HG03039 (cell line): ENCODE measurements around the gene PTRH1.
"Not testable (repeated sequence)": the region's sequence is repeated elsewhere in the genome, so short reads cannot be mapped to it uniquely, and the experiment has no call there.

Source experiments
- ATAC-seq: cut with Tn5 transposase; IDR thresholded peaks from one replicate; pipeline ENCODE4 v1.9.1; 2021; ENCODE audit warnings: mild to moderate bottlenecking, moderate library complexity; ENCODE audit not compliant: unreplicated experiment

The PTRH1 gene, protein sequence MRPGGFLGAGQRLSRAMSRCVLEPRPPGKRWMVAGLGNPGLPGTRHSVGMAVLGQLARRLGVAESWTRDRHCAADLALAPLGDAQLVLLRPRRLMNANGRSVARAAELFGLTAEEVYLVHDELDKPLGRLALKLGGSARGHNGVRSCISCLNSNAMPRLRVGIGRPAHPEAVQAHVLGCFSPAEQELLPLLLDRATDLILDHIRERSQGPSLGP

DNA sequence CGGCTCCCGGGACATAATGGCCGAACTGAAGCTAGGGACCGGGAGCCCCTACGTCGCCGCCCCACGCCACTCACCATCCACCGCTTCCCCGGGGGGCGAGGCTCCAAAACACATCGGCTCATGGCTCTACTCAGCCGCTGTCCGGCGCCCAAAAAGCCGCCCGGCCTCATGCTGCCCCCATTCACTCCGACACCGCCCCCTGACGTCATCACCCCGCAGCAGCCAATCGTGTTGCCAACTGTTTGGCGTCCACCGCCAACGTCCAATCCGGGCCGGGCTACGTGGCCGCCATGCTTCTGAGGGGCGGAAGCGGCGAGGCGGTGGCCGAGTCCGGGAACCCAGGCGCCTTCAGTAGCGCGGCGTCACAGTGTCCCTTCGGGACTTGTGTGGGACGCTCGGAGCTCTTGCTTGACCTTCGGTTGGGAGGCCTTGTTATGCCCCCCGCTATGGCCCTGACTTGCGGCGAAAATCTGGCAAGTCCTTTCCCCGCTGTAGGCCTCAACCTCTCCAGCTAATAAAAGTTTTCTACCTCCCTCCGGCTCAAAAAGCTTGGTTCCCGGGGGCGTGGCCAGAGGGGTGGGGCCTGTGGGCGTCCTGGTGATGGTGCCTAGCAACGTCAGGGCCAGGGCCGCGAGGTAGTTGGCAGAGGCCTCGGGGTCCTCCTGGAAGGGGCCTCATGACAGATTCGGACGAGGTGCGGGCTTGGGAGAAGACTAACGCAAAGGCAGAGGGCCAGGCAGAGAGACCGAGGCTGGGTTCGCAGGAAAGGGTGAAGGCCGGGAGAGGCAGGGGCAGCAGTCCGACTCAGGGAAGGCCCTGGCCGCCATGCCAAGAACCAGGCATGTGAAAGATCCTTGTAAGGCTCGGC is at the start of gene PTRH1, which contains the start of gene TTC16:
Gene PTRH1, minus strand, starts transcription at position 194 of the 868 bp plus-strand sequence. Its CDS starts 24 bp downstream, at position 170.
Gene TTC16, plus strand, starts transcription at position 610 of the 868 bp plus-strand sequence. Its CDS starts 67 bp downstream, at position 677.
- peak; percentile 89 for ATAC-seq

DNA sequence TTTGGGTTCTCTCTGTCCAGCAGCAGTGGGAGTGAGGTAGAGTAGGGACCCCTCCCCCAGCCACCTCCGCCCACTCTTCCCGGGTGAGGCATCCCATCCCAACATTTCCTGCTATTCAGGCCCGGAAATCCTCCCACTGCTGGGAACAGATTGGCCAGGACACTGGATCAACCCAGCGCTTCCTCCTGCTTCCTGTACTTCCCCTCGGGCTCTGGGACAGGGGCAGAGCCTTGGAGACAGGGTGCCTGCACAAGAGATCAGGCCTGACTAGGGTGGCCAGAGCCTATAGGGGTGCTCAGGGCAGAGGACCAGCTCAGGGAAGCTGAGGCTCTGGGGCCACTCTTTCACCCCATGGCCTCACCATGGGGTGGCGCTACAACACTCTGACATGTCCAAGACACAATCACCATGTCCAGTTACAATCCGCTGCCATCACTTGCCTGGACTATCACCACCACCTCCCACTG is 48.5 kb upstream of the PTRH1 start:
- ATAC-seq, result no peak

DNA sequence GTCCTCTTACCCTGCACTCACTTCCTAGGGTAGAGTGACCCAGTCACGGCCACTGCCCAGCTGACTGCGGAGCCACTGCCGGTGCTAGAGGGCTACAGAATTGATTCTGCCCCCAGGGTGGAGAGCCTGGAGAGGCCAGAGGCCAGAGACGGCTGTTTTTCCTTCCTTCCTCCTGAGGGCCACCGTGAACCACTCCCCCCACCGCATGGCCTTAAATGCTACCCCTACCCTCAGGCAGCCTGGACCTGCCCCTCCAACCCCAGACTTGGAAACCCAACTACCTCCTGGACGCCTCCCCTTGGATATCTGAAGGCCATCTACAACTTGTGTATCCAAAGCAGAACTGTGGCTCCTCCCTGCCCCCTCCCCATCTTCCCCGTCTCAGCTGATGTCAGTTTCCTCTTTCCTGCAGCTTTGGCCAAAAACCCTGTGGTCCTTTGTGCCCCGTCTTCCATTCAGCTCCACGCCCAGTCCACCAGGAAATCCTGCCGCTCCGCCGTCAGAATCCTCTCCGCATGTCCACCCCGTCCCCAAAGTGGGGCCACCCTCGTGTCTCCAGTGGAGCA is 46.7 kb upstream of the PTRH1 start:
- ATAC-seq, result no peak

DNA sequence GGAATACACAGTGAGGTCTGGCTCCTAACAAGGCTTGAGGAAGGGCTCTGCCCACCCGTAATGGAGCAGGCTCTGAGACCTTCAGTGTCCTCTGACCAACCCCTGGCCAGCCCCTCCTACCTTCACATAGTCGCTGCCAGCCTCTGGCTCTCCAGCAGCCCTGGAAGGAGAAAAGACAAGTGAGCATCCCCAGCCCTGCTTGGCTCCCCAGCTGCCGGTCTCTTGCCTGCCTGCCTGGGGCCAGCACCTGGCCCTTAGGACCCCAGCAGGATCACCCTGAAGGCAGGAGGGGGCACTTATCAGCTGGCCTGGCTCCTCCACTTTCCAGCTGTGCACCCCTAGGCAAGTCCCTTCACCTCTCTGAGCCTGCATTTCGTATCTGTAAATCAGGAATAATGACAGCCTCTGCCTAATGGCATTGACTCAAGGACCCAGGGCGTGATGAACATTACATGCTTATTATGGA is 46.1 kb upstream of the PTRH1 start:
- no peak for ATAC-seq

DNA sequence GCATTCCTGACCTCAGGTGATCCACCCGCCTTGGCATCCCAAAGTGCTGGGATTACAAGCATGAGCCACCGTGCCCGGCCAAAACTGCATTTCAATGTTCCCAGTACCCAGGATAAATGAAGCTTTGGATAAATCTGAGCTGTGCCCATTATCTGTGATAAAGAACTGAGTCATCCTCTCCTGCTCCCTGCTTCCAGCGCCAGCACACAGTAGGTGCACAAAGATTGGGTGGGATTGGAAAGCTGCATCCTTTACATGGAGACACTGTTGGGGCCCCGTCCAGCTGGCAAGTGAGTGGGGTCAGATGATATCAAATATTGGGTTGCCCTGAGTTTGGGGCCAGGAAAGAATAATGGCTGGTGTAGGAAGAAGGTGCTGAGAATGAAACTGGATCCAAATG is 45.6 kb upstream of the PTRH1 start:
- no peak for ATAC-seq

DNA sequence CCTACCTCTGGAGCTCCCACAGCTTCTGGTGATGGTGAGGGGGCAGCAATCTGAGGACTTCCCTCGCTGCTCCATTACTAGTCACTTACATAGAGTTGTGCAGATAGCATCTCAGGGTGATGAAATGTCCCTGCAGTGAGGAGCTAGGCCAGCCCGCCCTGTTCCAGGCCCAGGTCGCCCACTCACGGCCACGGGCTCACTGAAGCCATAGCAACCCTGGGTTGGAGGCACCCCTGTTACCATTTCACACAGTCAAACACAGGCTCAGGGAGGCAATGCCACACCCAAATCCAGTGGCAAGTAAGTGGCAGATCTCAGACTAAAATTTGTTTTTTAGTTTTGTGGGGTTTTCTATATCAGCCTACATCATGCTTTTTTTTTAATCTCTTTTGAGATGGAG is 43.4 kb upstream of the PTRH1 start:
- no peak for ATAC-seq

DNA sequence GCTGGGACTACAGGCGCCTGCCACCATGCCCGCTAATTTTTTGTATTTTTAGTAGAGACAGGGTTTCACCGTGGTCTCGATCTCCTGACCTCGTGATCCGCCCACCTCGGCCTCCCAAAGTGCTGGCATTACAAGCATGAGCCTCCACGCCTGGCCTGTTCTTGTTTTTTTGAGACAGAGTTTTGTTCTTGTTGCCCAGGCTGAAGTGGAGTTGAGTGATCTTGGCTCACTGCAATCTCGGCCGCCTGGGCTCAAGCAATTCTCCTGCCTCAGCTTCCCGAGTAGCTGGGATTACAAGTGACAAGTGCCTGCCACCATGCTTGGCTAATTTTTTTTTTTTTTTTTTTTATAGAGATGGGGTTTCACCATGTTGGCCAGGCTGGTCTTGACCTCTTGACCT is 41.3 kb upstream of the PTRH1 start:
- ATAC-seq, result not testable (repeated sequence)

DNA sequence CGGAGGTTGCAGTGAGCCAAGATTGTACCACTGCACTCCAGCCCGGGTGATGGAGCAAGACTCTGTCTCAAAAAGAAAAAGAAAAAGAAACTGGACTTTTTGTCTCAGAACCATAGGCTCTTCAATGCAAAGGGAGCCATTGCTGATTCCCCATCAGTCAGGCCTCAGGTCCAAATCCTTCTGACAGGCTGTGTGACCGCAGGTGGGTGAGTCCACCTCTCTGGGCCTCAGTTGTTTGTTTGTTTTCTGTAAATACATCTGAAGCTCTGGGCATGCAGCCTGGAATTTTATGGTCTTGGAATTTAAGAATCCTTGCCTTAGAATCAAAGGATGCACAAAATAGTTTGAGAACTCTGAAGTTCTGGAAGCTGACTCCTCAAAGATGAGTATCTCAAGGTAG is 40.8 kb upstream of the PTRH1 start:
- no peak for ATAC-seq

DNA sequence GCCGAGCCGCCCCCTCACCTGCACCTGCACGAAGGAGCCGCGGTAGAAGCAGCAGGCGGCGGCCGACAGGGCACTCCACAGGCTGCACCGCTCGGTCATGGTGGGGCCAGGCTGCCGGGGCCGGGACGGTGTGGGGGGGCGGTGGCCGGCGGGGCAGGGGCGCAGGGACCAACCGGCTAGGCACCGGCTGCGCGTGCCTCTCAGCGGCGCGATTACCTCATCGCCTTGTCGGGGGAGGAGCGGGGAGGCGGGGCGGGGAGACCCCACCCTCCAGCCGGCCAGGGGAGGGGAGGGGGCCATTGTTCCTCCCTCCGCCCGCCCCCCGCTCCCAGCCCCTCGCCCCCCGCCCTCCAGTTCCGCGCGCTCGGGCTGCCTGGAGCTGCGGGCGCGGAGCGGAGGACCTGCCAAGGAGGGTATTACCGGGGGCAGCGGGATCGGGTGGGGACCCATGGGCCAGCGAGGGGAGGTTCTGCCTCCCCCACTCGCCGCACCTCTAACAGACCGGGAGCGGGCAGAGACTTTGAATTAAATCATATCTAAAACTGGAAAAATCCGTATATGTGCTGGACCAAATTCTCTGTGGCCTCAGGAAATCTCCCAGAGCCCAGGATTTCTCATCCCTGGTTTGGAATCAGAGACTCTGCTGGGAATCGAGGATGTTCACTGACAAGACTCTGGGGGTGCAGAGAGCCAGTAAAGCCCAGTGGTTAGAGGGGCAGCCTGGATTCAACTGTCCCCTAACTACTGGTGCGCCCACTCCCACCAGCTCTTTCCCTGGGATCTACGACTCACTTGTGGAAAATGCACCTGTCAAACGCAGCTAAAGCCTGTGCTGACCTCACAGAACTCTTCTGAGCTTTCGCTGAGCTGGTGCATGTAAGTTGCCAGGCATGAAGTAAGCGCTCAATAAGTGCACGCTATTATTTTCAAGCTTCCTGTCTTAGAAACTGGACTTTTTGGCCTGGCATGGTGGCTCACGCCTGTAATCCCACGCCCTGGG is 39.9 kb upstream of the PTRH1 start:
- ATAC-seq, result no peak

DNA sequence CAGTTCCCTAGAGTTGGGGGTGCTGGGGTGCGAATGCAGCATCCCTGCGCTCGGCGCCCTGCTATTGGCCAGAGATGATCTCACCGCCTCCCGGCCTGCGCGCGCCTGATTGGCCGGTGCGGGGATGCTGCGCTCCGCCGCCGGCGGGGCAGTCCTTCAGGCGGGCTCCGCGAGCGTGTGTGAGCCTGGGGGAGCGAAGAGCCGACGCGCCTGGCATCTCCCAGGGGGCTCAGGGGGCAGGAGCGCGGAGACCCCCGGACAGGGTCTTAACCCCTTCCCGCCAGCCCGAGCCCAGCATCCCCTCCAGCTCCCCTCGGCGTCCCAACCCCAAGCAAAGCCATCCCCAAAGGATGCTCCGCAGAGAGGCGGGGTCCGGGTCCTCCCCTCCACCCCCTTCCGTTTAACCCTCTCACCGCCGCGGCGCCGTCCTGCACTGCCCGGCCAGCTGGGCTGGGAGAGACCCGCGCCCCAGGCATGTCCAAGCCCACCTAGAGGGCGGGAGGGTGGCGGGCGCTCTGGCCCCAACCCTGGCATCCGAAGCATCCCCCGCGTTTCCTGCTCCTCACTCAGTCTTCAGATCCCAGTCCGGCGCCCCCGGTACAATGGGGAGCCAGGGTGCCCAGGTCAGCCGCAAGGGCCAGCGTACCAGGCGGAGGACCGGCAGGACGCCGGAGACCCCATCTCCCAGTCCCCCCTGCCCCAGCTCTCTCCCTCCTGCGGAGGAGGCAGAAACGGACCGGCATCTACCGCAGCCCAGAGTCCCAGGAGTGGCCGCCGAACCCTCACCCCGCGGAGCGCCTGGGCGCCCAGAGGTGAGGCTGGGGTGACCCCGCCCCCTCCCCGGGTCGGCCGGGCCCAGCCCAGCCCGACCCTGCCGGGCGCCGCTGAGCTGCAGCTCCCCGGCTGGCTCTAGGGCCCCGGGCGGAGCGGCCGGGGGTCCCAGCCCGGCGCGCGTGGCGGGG is 38.9 kb upstream of the PTRH1 start:
- no peak for ATAC-seq

DNA sequence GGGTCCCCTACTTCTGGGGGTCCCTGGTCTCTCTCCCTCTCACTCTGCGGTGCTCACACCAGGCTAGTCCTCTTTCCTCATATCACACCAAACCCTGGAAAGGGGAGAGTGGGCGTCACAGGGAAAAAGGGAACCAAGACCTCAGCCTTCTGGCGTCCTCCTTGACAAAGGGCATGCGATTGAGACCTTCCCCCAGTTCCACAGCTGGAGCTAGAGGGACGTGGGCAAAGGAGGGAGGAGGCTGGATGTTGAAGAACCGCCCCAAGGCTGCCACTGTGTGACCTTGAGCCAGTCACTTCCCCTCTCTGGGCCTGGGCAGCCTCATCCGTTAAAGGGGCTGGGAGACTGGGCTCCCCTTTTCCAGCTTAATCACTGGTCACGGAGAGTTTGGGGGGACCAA is 38.2 kb upstream of the PTRH1 start:
- ATAC-seq, result no peak

DNA sequence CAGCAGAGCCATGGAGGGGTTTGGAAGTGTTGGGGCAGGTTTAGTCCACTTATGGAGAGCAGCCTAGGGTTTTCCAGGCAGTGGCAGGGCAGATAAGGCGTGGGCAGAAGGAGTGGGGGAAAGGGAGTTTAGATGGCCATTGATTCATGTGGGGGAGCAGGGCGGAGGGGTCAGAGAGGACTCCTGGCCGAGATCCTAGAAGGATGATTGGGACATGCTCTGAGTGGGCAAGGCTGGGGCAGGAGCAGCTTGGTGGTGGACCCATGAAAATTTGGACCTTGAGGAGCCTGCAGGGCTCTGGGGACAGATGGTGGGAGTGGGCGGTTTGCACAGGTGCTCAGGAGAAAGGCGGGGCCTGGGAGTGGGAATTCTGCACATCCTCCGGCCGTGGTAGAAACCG is 37.7 kb upstream of the PTRH1 start:
- ATAC-seq, result no peak

DNA sequence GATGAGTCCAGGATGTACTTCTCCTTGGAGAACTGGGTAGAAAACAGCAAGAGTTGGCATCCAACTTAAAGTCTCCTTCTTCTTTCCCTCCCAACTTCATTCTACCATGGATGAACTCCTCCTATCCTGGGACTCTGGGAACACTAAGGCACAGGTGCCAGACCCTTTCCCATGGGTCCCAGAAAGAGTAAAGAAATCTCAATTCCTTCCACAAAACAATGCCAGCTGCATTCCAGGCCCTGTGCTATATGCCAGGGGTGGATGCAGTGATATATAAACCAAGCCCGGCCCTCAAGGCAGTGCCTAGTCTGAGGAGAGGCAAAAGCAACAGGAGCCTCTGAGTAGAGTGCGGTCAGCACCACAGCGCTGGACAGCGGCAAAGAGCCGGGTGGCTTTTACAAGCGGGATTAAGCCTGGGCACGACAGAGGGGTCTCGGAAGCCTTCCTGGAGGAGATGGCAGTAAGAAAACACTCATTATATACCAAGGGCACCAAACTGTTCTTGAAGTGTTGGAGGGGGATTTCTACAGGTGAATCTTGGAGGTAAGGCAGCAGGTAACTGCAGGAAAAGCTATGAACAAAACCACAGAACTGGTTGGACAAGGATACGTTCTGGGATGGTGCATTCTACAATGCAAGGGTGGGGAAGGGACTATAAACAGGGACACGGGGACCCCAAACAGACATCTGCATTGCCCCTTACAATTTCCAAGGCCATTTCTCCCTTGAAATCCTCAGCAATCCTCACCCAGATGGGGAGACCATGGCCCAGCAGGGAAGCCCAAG is 36.0 kb upstream of the PTRH1 start:
- ATAC-seq, result no peak

DNA sequence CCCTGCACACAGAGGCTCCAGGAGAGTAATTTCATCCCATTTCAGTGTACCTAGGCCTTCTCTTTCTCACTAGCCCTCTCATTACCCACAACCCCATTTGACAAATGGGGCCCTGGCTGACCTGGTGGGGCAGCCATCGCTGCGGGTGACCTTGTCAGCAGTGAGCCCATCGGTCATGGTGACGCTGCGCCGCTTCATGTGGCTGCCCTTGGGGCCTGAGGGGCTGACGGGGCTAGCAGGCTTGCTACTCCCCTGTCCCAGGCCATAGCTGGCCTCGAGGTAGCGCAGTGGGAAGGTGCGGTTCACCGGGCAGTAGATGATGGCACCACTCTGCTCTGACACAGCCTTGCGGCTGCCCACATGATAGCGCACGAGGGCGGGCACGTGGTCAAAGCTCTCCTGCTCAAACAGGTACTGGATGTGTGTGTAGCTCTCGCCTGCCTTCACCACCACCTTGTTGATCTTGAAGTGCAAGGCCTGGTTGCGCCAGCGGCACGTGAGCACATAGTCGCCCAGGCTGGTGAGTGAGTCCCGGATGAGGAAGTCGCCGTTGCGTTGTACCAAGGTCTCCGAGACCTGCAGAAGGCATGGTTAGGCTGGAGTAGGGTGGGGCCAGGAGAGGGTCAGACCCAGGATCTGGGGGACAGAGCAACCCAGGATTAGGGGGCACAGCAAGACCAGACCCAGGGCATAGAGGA is 33.8 kb upstream of the PTRH1 start:
- ATAC-seq, result no peak

DNA sequence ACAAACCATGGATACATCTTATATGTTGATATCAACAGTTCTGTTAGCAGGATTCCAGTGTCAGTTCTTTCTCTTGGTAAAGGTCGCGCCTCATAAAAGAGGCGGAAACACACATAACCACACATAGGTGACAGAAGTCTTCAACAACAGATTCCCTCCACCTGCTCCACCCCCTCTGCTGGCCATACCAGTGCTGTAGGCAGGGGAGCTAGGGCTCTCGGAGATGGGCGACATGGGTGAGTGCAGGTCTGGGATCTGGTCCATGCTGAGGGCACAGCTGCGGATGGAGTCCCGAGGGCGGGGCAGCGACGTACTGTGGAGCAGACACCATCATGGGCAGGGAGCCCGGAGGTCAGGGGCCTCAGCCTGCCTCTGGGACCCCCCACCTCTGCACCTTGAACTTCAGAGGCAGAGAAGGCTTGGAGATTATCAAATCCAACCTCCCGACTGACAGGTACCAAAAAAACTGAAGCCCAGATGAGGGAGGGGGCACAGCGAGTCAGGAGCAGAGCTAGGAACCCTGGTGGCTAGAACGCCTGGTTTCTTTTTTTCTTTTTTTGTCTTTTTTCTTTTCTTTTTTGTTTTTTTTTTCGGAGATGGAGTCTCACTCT is 31.6 kb upstream of the PTRH1 start:
- no peak for ATAC-seq

DNA sequence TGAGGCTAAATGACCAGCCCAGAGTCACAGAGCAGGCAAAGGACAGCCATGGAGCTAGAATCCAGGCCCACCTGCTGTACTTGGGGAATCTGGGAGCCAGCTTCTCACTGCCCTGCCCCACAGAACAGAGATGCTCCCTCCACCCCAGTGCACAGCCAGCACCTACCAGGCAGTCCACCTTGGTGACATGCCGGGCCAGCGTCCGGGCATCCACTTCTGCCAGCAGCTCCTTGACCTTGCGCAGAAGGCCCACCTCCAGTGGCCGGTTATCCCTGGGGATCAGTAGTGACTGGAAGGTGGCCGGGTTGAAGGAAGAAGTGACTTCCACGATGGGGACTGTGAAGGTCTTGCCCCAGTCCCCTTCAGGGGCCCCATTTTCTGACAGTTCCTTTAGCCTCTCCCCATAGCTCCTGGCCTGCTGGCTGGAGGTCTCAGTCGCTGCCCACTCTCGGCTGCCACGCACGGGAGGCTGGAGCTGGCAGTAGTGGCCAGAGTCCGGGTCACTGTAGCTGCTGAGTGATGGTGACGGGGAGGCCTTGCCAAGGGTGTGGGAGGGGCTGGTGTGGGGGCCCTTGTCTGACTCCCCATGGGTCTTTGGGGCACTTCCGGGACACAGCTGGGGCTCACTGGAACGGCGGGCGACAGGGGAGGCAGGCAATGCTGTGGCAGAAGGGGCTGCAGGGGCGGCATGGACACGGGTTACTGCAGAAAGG is 29.1 kb upstream of the PTRH1 start:
- no peak for ATAC-seq
